ENCODE data around the gene RHOJ. TPM values are rescaled to one million over a fixed set of nuclear protein-coding genes. Genes with fewer than 3 reads are reported as not detected.

RHOJ gene
- polyA plus RNA-seq, 1 experiment, result 62.7 TPM

DNA sequence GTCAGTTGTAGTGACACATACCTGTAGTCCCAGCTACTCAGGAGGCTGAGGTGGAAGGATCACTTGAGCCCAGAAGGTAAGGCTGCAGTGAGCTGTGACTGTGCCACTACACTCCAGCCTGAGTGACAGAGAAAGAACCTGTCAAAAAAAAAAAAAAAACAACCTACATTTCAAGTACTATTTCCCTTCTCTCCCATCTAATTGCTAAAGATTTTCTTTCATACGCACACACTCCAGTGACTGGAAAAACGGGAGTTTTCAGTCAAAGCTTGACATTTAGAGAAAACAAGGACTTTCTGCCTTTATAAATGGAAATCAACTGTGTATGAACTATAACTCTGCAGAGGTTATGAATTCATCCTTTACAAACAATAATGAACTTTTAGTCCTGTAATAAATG, 88.6 kb downstream of the RHOJ start:
- H3K4me3 ChIP-seq (ENCODE audit: low read depth, low read length), result no peak overlapping the region
- DNase-seq (ENCODE audit: low read depth, low spot score), result no peak
- H3K9me3 ChIP-seq (ENCODE audit: control insufficient read depth, insufficient read depth, low read length), result peaks cover 3% of the 10 kb centered on the region; the same call in 1 of the 2 replicates
- ChIA-PET POLR2A (no interaction called here), CTCF (interaction anchor here (0.8 to 1.0 kb wide), 2 partner anchors 16 to 1129 kb away, joined by 3 read pairs; no protein-coding TSS in a partner anchor)
- no peak overlapping the region for H3K27ac ChIP-seq (ENCODE audit: low read depth, low read length)
- TF ChIP-seq, protein P1, sequence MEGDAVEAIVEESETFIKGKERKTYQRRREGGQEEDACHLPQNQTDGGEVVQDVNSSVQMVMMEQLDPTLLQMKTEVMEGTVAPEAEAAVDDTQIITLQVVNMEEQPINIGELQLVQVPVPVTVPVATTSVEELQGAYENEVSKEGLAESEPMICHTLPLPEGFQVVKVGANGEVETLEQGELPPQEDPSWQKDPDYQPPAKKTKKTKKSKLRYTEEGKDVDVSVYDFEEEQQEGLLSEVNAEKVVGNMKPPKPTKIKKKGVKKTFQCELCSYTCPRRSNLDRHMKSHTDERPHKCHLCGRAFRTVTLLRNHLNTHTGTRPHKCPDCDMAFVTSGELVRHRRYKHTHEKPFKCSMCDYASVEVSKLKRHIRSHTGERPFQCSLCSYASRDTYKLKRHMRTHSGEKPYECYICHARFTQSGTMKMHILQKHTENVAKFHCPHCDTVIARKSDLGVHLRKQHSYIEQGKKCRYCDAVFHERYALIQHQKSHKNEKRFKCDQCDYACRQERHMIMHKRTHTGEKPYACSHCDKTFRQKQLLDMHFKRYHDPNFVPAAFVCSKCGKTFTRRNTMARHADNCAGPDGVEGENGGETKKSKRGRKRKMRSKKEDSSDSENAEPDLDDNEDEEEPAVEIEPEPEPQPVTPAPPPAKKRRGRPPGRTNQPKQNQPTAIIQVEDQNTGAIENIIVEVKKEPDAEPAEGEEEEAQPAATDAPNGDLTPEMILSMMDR (IDR thresholded peaks at IDR 0.05; ENCODE audit: low read depth, low read length), result no peak
- H3K27me3 ChIP-seq (ENCODE audit: control insufficient read depth, insufficient read depth, low read length), result no peaks in the 10 kb centered on the region

DNA sequence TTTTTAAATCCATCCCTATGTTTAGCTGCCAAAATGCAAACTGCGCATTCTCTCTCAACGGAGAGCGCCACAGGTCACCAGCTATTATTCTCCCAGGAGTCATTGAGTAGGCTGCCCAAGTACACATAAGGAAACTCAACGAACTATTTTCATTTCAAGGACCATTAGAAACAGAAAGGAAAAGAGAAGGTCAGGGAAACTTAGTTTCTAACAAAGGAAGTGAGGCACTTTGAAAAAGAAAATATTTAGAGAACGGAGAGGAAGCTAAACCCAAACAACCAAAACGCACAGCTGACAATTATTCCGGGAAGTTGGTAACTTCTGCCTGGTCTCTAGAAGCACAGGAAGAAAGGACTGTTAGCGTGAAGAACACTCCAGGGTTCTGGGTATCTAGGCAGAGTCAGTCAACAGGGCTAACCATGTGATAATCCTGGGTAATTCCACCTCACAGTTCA, 91.0 kb downstream of the RHOJ start:
- DNase-seq (ENCODE audit: low read depth, low spot score), result no peak
- TF ChIP-seq, protein P1 (IDR thresholded peaks at IDR 0.05; ENCODE audit: low read depth, low read length), result no peak
- Histone ChIP-seq H3K27me3 (ENCODE audit: control insufficient read depth, insufficient read depth, low read length) (peaks cover 3% of the 10 kb centered on the region), H3K9me3 (ENCODE audit: control insufficient read depth, insufficient read depth, low read length) (peaks cover 3% of the 10 kb centered on the region; the same call in 1 of the 2 replicates), H3K27ac (ENCODE audit: low read depth, low read length) (no peak overlapping the region), H3K4me3 (ENCODE audit: low read depth, low read length) (no peak overlapping the region)
- ChIA-PET CTCF (interaction anchor here (1.0 kb wide), 1 partner anchor 119 kb away, joined by 3 read pairs; no protein-coding TSS in a partner anchor), POLR2A (no interaction called here)

DNA sequence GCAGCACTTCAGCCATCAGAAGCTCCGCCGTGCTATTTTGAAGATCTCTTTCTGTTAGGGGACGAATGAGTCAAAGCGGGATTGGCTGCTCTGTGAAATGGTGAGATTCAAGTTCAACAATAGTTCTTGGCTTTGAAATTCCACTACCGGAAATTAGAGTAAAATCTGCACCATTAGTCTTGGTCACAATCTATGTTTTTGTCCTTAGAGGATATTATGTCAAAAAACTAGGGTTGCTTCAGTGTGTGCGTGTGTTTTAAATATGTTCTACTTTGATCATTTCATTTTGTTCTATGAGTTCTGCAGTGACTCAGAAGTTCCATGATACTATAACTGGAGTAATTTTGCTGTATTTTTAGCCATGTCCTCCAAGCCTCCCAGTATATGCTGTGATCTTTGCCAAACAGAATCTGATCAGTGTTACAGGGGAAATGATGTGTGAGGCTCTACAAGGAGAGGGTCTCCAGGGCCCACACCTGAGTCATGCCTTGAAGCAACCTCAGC, 91.9 kb downstream of the RHOJ start:
- ChIA-PET CTCF (interaction anchor here (1.0 kb wide), 1 partner anchor 120 kb away, joined by 3 read pairs; no protein-coding TSS in a partner anchor), POLR2A (no interaction called here)
- Histone ChIP-seq H3K9me3 (ENCODE audit: control insufficient read depth, insufficient read depth, low read length) (peaks cover 3% of the 10 kb centered on the region; the same call in 1 of the 2 replicates), H3K4me3 (ENCODE audit: low read depth, low read length) (no peak overlapping the region), H3K27ac (ENCODE audit: low read depth, low read length) (no peak overlapping the region), H3K27me3 (ENCODE audit: control insufficient read depth, insufficient read depth, low read length) (peaks cover 3% of the 10 kb centered on the region)
- TF ChIP-seq, protein P1 (IDR thresholded peaks at IDR 0.05; ENCODE audit: low read depth, low read length), result no peak
- no peak for DNase-seq (ENCODE audit: low read depth, low spot score)

DNA sequence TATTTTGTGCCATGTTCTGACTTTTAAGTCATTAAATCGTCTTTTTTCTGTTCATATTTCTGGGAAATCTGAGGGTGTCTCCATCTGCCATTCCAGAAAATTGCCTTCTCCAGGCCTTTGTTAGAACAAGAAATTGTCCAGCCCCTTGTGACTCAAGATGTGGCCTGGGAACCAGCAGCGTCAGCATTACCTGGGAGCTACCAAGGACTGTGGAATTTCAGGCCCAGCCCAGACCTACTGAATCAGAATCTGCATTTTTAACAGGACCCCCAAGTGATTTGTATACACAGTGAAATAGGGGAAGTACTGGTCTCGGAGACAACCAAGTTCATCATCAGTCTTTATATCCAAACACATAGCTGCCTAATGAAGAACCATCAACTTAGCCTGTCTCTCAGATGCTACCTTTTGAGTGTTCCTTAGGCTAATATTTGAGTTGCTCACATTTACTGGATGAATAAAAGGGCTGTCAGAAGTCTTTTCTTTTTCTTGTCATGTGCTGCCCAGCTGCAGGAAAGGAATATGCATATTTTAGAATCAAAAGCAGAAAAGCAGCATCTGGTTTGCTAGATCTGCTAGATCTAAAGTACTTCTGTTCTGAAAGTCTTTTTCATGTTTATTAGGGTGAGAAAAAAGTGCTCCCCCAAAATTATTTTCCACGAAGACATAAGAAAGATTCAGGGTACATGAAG, 93.3 kb downstream of the RHOJ start:
- Histone ChIP-seq H3K4me3 (ENCODE audit: low read depth, low read length) (no peak overlapping the region), H3K27ac (ENCODE audit: low read depth, low read length) (no peak overlapping the region), H3K9me3 (ENCODE audit: control insufficient read depth, insufficient read depth, low read length) (peaks cover 3% of the 10 kb centered on the region; the same call in 1 of the 2 replicates), H3K27me3 (ENCODE audit: control insufficient read depth, insufficient read depth, low read length) (peaks cover 8% of the 10 kb centered on the region)
- TF ChIP-seq, protein P1 (IDR thresholded peaks at IDR 0.05; ENCODE audit: low read depth, low read length), result no peak
- POLR2A ChIA-PET, result no interaction called here
- DNase-seq (ENCODE audit: low read depth, low spot score), result no peak
- CTCF ChIA-PET, result no interaction called here
